Activated T-cell treated with anti-CD3 and anti-CD28 coated beads, Interleukin-2, amount 50 U/mL, for 72 hours (primary cell): ENCODE measurements around the gene MEIS1. TPM values are rescaled to one million over a fixed set of nuclear protein-coding genes. Genes with fewer than 3 reads are reported as not detected.

Source experiments
- ATAC-seq, 2 donors: fragments of 150-1000 bp; cut with Tn5 transposase; replicated peaks in 1 of 2; 2 replicates each; pipeline ENCODE4 v1.10.0; 2021; ENCODE audit warnings: moderate library complexity in 2 of 2, mild to moderate bottlenecking in 1 of 2
- DNase-seq, 2 donors: peaks; one replicate each; pipeline ENCODE4 v3.0.0; 2021 to 2022; ENCODE audit warnings: mixed read lengths in 1 of 2
- H3K27ac Mint-ChIP-seq: one replicate; pipeline ENCODE4 v1.8.0; 2022; ENCODE audit warnings: mild to moderate bottlenecking, moderate library complexity, mixed read lengths
- H3K27me3 Mint-ChIP-seq: one replicate; pipeline ENCODE4 v1.8.0; 2022; ENCODE audit warnings: low read depth, mixed read lengths
- H3K36me3 Mint-ChIP-seq, 2 donors: one replicate each; pipeline ENCODE4 v1.8.0; 2022; ENCODE audit warnings: mixed read lengths in 2 of 2, mild to moderate bottlenecking in 1 of 2; ENCODE audit not compliant: insufficient read depth in 2 of 2
- H3K4me1 Mint-ChIP-seq: one replicate; pipeline ENCODE4 v1.8.0; 2022; ENCODE audit warnings: low read depth, mixed read lengths
- H3K4me3 Mint-ChIP-seq, 2 donors: one replicate each; pipeline ENCODE4 v1.8.0; 2022; ENCODE audit warnings: mild to moderate bottlenecking in 2 of 2, mixed read lengths in 2 of 2, moderate library complexity in 2 of 2
- H3K9me3 Mint-ChIP-seq, 2 donors: one replicate each; pipeline ENCODE4 v1.8.0; 2022; ENCODE audit warnings: mixed read lengths in 2 of 2
- total RNA-seq, 2 donors: library from RNA; stranded (reverse); gene quantifications; one replicate each; pipeline ENCODE4 v1.2.3, GENCODE V29; 2022

Gene MEIS1
- total RNA-seq, 2 donors from 2014 or later = 0.34 TPM; not detected in 1

DNA sequence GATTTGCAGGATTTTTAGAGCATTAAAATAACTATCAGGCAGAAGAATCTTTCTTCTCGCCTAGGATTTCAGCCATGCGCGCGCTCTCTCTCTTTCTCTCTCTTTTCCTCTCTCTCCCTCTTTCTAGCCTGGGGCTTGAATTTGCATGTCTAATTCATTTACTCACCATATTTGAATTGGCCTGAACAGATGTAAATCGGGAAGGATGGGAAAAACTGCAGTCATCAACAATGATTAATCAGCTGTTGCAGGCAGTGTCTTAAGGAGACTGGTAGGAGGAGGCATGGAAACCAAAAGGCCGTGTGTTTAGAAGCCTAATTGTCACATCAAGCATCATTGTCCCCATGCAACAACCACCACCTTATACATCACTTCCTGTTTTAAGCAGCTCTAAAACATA, 137.0 kb downstream of the MEIS1 start:
- H3K36me3 Mint-ChIP-seq = no peaks in the 10 kb centered on the region
- H3K27ac Mint-ChIP-seq = no peak overlapping the region
- H3K9me3 Mint-ChIP-seq = no peaks in the 10 kb centered on the region
- H3K4me3 Mint-ChIP-seq = no peak overlapping the region
- H3K4me1 Mint-ChIP-seq = peaks cover 8% of the 10 kb centered on the region
- ATAC-seq (no peak), DNase-seq (no peak)
- H3K27me3 Mint-ChIP-seq = peaks cover 18% of the 10 kb centered on the region

DNA sequence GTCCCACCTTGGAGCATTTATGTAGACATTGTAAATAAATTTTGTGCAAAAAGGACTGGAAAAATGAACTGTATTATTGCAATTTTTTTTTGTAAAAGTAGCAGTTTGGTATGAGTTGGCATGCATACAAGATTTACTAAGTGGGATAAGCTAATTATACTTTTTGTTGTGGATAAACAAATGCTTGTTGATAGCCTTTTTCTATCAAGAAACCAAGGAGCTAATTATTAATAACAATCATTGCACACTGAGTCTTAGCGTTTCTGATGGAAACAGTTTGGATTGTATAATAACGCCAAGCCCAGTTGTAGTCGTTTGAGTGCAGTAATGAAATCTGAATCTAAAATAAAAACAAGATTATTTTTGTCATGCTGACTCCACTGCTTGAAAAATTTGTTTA, 137.5 kb downstream of the MEIS1 start:
- H3K9me3 Mint-ChIP-seq = no peaks in the 10 kb centered on the region
- H3K27ac Mint-ChIP-seq = no peak overlapping the region
- H3K27me3 Mint-ChIP-seq = peaks cover 23% of the 10 kb centered on the region
- H3K4me1 Mint-ChIP-seq = peaks cover 8% of the 10 kb centered on the region
- H3K36me3 Mint-ChIP-seq = no peaks in the 10 kb centered on the region
- ATAC-seq (no peak), DNase-seq (no peak)
- no peak overlapping the region for H3K4me3 Mint-ChIP-seq

DNA sequence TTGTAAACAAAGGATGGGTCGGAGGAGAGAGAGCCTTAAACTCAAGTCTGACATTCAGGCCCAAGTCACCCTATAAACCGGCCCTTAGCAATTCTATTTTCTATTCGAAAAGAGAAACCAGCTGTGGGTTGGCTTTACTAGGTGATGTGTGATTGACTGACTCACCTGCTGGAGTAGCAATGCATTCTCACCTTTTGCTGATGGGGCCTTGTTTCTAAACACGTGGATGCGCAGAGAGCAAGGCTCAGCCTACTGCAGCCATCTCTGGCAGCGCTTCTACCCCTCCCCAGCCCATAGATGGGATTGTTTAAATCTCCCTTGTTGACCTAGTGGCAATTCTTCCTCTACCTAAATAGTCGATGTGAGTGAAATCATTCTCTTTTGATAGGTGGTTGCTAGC, 138.5 kb downstream of the MEIS1 start:
- H3K4me3 Mint-ChIP-seq = no peak overlapping the region
- ATAC-seq = no peak
- peaks cover 8% of the 10 kb centered on the region for H3K4me1 Mint-ChIP-seq

DNA sequence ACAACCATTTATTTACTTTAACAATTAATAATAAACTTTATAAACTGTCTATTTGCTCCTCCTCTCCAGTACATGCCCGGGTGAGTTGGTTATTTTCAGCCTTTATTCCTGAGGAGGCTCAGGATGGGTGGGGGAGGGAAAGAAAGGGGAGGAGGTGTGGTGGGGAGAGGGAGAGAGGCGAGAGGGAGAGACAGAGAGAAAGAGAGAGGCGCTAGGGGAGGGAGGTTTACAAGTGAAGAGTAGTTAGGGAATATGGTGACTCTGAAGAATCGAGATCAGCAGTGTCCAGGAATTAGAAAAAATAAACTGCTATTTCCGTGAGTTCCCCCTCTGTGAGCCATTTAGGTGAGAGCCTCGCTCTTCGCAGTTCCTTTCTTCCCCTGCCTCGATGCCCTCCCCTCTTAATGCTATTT, 138.9 kb downstream of the MEIS1 start:
- DNase-seq = no peak
- no peak for ATAC-seq
- Mint-ChIP-seq H3K4me3 (no peak overlapping the region), H3K36me3 (no peaks in the 10 kb centered on the region), H3K4me1 (peaks cover 8% of the 10 kb centered on the region), H3K27me3 (peaks cover 38% of the 10 kb centered on the region), H3K27ac (no peak overlapping the region), H3K9me3 (no peaks in the 10 kb centered on the region)

More for the DNA sequence above, 138.5 kb downstream of the MEIS1 start:
- H3K36me3 Mint-ChIP-seq = no peaks in the 10 kb centered on the region
- DNase-seq = no peak
- no peak overlapping the region for H3K27ac Mint-ChIP-seq
- peaks cover 33% of the 10 kb centered on the region for H3K27me3 Mint-ChIP-seq
- no peaks in the 10 kb centered on the region for H3K9me3 Mint-ChIP-seq

DNA sequence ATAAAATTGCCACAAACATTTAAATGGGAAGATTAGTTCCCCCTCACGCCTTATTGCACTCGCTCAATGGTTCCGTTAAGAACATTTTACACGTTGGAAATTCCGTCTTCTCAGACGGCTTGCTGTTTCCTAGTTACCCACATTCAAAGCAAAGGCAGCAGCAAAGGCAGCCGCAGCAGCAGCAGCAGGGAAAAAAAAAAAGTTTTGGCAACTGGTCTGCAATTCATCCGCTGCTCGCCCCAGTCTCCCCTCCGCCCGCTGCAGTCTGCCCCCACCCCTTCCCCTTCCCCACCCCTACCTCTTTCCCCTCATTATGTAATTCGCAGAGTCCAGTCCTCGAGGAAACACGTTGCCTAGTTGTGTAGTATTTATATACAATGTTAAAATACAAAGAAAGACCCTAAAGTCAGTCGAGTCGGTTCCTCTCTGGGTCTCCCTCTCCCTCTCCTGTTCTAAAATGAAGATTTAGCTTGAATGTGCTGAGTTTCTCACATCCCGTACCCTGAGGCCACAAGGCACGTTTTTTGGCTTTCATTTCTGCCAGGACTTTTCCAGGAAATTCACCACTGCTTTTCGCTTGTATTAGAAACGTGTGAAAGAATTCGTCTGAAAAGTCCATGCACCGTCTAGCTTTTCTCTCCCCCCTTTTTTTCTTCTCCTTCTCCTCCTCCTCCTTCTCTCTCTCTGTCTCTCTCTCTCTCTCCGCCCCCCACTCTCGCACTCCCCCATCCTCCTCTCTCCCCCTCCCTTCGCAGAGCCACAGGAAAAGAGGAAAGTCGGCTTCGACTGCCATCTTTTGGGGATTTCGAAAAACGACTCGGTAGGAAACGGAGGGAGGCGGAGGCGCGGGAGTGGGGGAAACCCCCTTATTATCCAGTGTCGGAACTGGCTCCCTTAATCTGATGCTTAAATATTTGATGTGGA, 140.0 kb downstream of the MEIS1 start:
- Mint-ChIP-seq H3K27me3 (peaks cover 49% of the 10 kb centered on the region), H3K4me1 (peaks cover 8% of the 10 kb centered on the region), H3K9me3 (no peaks in the 10 kb centered on the region), H3K27ac (no peak overlapping the region), H3K36me3 (no peaks in the 10 kb centered on the region), H3K4me3 (peak overlapping the region; percentile 63 to 77)
- no peak for ATAC-seq
- no peak for DNase-seq

DNA sequence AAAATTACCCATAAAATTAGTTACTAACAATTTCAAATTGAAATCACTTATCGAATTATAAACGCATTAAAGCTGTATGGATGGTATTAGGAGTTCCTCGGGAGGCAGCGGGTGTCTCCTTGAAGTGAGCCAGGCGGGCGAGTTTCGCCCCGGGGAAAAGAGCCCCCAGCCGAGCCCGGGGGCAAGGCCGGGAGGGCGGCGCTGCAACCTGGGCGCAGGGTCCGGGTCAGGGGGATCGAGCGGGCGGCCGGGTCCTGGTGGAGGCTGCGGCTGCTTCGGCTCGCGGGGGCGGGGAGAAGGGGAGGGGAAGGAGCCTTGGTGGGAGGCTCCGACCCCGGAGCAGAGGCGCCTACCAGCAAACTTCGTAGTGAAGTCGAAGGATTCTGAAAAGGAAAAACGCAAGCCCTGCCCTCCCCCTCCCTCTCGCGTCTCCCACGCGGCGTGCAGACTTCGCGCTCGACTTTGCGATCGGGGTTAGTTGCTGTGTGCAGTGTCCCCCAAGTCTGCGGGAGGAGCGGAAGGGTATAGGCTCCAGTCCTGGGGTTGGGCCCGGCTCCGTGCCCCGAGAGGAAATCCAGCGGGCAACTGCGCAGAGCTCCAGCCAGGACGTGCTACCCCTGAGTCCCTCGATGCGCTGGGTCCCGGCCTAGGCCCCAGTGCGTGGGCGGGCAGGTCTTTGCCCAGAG, 140.8 kb downstream of the MEIS1 start:
- H3K27ac Mint-ChIP-seq = no peak overlapping the region
- no peak for ATAC-seq
- peaks cover 53% of the 10 kb centered on the region for H3K27me3 Mint-ChIP-seq
- peak overlapping the region; percentile 63 to 77 for H3K4me3 Mint-ChIP-seq
- peak in 1 of 2 donors; percentile 18 for DNase-seq
- H3K4me1 Mint-ChIP-seq = peaks cover 8% of the 10 kb centered on the region
- no peaks in the 10 kb centered on the region for H3K36me3 Mint-ChIP-seq
- H3K9me3 Mint-ChIP-seq = no peaks in the 10 kb centered on the region

DNA sequence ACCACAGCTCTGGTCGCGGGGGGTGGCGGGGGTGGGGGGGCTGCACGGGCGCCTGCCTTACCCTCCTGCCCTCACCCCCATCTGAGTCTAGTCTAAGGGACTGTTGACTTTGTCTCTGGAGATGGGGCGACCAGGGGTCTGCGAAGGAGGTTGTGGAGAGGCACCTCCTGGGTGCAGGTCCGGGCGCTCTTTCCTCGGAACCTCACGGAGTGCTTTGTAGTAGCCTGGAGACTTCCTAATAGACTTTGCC, 141.3 kb downstream of the MEIS1 start:
- Mint-ChIP-seq H3K27me3 (peaks cover 58% of the 10 kb centered on the region), H3K4me1 (peaks cover 8% of the 10 kb centered on the region), H3K4me3 (peak overlapping the region; percentile 7 to 41), H3K36me3 (no peaks in the 10 kb centered on the region), H3K27ac (no peak overlapping the region), H3K9me3 (no peaks in the 10 kb centered on the region)
- ATAC-seq (no peak), DNase-seq (no peak)

DNA sequence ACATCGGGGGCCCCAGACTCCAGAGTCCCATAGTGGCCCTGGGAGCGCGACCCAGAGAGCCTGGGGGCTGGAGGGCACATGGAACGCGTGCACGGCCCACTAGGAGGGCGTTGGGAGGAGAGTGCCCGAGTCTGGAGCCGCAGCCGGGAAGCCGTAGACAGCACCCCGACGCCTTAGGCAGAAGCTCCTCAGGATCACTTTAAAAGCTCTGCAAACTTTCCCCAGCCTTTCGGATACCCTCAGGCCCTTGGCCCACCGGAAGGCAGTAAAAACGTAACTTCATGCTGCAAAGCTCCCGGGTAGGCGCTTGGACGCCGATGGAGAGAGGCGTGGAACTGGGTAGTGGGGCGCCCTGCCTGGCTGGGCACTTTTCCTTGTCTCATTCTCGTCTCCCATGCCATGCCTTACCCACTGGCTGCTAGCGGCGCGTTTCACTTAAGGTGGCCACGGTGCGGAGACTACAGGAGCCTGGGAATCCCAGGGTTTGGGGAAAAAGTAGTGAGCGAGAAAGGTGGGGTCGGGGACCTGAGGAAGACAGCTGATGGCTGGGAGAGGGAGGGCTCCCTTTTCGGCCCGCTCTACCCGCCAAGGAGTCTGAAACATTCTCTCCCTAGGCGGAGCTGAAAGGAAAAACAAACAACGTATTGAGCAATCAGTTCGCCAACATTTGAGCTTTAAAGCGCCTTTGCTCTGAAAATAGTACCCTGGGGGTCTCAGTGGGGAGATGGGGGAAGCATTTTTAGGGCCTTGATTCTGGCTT, 141.8 kb downstream of the MEIS1 start:
- H3K4me1 Mint-ChIP-seq = peaks cover 8% of the 10 kb centered on the region
- H3K36me3 Mint-ChIP-seq = no peaks in the 10 kb centered on the region
- ATAC-seq = no peak
- H3K9me3 Mint-ChIP-seq = no peaks in the 10 kb centered on the region
- peak overlapping the region; percentile 16 to 41 for H3K4me3 Mint-ChIP-seq
- H3K27me3 Mint-ChIP-seq = peaks cover 58% of the 10 kb centered on the region
- H3K27ac Mint-ChIP-seq = no peak overlapping the region
- no peak for DNase-seq

DNA sequence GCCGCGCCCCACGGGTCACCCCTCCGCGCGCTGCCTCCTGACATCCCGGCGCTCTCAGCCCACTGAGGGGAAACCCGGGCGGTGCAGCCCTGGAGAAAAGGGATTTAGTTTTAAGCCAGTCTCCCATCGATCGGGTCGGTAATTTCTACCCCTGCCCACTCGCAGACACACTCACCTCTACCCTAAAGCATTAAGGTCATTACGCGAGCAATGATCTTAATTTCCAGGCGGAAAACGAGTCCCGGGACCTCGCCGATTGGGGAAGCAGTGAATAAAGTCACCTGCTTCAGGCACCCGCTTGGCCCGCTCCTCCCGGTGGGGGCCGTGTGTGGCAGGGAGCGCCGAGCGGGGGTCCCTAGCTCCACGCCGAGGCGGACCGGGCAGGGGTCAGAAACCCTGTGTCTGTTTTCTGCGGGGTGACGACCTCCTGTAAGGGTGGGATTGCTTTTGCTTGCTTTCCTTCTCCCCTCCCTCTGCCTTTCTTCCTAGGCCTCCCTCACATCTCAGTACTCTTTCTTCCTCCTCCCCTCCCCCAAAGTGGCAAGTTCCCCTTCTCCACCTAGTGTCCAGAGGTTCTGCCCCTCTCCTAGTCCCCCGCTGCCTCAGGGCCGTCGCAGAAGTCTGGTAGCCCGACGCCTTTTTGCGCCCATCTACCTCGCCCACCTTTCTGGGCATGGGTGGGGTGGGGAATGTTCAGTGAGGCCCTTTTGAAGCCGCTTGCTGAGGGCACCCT, 142.6 kb downstream of the MEIS1 start:
- no peak for DNase-seq

DNA sequence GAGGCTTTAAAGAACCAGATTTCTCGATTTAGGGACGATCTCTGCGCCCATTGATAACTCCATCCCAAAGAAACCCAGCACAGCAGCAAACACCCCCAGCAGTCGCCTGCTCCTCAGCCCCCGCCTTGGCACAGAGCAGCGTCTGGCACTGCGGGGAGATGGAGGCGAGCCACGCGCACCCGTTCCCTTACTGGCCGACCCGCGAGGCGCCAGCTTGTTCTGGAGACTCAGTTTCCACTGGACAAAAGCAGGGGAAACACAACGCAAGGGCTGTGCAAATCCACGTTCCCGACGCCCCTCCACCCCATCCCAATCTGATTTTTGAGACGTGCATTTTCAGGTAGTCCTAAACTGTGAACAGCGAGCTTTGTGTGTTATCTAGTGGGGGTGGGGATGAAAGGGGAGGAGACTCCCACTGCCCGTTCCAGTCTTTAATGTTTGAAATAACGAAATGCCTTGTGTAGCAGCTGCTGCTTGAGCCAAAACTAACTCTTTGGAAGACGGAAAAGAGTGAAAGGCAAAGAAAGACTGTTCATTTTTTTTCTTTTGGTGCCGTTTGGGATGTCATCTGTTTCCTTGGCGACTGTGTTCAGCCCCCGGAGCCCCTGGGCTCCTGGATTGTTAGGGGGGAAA, 143.2 kb downstream of the MEIS1 start:
- DNase-seq = no peak
- Mint-ChIP-seq H3K36me3 (no peaks in the 10 kb centered on the region), H3K27ac (no peak overlapping the region), H3K4me3 (no peak overlapping the region), H3K9me3 (no peaks in the 10 kb centered on the region), H3K27me3 (peaks cover 58% of the 10 kb centered on the region), H3K4me1 (peaks cover 8% of the 10 kb centered on the region)
- ATAC-seq = no peak

More for the DNA sequence above, 142.6 kb downstream of the MEIS1 start:
- Mint-ChIP-seq H3K27me3 (peaks cover 58% of the 10 kb centered on the region), H3K4me1 (peaks cover 8% of the 10 kb centered on the region), H3K36me3 (no peaks in the 10 kb centered on the region), H3K27ac (no peak overlapping the region), H3K4me3 (peak overlapping the region in 1 of 2 donors; percentile 44), H3K9me3 (no peaks in the 10 kb centered on the region)
- no peak for ATAC-seq

DNA sequence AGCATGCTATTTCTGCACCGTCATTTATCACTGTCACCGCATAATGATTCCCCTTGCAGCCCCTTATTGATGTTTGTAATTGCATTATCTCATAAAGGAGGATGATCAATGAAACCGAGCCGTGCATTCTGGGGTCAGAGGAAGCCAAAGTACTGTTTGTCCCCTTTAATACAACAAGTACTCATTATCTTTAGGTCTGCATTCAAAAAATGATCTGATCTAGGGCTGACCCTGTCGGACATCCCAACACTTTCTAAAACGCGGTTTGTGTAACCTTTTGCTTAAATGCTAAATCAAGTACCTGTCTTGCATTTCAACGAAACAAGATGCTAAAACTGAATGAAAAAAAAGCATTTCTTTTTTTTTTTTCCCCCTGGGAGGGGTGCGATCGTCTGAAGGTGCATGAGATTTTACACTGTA, 143.8 kb downstream of the MEIS1 start:
- H3K4me1 Mint-ChIP-seq = peaks cover 8% of the 10 kb centered on the region
- peaks cover 58% of the 10 kb centered on the region for H3K27me3 Mint-ChIP-seq
- ATAC-seq (no peak), DNase-seq (no peak)
- no peak overlapping the region for H3K4me3 Mint-ChIP-seq
- no peaks in the 10 kb centered on the region for H3K9me3 Mint-ChIP-seq
- H3K27ac Mint-ChIP-seq = no peak overlapping the region
- no peaks in the 10 kb centered on the region for H3K36me3 Mint-ChIP-seq
